Heart left ventricle (tissue), 13 donors: Measurements from ENCODE around the gene CNTNAP5.

Source experiments
- POLR2A ChIP-seq, 2 donors: fragments of 450-650 bp; IDR thresholded peaks; one replicate each; pipeline ENCODE4 v1.6.1; 2017; ENCODE audit warnings: antibody characterized with exemption in 2 of 2, mild to moderate bottlenecking in 2 of 2, moderate library complexity in 2 of 2
- TF ChIP-seq, protein P1 (sequence below), 12 donors: fragments of 200-600 bp; sonication (generic) in 4 of 12; IDR thresholded peaks; one replicate each; pipeline versions ENCODE4 v1.5.0 to v1.8.0; 2018 to 2022; ENCODE audit warnings: antibody characterized with exemption in 12 of 12, mild to moderate bottlenecking in 5 of 12
- donor health status: ischemic (EF 13 %, LVEDD 7.1; RV severe dilation, severe dysfunction).
- donor health status: DM: no; HTN: yes; CAD: no.
- donor health status: DM: no; HTN: no; CAD: no.
- donor health status: ischemic (EF 25% LVEDD 6.9; RV normal size, moderate dysfunction).
- donor health status: ischemic (EF 25% LVEDD 5.7; RV mildly dilated, moderate dysfunction).
- donor health status: ischemic (EF 35%, LVEDD 5.7; RV mildly dilated, moderate dysfunction).
- donor health status: nonischemic (EF 11% LVEDD 7.7; RV severe dilation, severe dysfunction).
- donor health status: DM: yes; HTN: yes; CAD: no.
- donor health status: PGD.
- donor health status: ischemic (EF 29% LVEDD 5.4; RV normal size, mild dysfunction).
- donor health status: nonischemic (EF 23%, LVEDD 6.1; RV moderate dilation, normal function).

DNA sequence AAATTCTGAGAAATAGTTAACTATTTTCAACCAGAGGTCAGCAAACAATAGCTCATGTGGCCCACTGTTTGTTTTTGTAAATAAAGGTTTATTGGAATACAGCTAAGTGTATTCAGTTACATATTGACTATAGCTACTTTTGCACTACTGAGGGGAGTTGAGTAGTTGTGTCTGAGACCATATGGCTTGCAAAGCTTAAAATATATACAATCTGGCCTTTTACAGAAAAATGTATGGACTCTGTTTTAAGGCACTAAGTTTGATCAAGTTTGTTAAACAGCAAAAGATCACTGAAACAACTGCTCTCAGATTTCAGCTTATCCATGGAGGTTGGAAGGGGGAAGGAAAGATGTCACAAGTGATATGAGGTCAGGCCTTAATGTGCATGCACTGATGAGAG lies 667.1 kb downstream of the CNTNAP5 start:
- TF ChIP-seq, protein P1, sequence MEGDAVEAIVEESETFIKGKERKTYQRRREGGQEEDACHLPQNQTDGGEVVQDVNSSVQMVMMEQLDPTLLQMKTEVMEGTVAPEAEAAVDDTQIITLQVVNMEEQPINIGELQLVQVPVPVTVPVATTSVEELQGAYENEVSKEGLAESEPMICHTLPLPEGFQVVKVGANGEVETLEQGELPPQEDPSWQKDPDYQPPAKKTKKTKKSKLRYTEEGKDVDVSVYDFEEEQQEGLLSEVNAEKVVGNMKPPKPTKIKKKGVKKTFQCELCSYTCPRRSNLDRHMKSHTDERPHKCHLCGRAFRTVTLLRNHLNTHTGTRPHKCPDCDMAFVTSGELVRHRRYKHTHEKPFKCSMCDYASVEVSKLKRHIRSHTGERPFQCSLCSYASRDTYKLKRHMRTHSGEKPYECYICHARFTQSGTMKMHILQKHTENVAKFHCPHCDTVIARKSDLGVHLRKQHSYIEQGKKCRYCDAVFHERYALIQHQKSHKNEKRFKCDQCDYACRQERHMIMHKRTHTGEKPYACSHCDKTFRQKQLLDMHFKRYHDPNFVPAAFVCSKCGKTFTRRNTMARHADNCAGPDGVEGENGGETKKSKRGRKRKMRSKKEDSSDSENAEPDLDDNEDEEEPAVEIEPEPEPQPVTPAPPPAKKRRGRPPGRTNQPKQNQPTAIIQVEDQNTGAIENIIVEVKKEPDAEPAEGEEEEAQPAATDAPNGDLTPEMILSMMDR (IDR thresholded peaks at IDR 0.05), result no peak
- TF ChIP-seq POLR2A (IDR thresholded peaks at IDR 0.05), result no peak
